ENCODE results near the gene MRPL36. TPM values are rescaled to one million over a fixed set of nuclear protein-coding genes. Genes with fewer than 3 reads are reported as not detected.

The MRPL36 gene
- total RNA-seq, 1 experiment from 2014 or later, result 61.2 TPM

DNA sequence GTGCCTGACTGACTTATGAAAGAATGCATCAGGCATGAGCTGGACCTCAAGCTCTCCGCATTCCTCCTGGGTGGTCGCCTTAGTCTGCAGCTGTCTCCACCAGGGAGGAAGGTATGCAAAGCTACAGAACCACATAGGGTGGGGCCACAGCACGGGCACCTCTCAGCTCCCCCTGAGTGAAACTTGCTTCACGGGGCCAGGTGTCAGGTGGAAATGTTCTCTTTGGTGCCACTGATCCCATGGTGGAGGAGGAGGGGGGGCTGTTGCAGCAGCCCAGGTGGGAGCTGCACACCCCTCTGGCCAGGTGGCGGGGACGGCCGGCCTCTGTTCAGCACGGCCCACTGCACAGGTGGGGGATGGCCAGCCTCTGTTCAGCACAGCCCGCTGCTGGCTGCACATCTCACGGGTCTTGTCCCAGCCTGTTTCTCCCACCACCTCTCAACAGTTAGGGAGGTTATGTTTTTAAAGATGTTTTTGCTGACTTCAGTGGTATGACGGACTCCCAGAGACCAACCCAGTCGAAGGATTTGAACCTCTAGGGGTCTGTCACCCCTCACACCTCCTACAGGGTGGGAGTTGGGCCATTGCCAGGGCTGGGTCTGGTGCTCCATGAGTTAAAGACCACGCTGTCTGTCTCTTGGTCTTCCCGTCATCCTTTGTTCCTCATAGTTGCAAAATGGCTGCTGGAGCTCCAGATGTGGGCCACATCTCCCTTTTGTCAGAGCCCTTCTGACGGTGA is 34.3 kb downstream of the MRPL36 start:
- ChIA-PET CTCF (interaction anchor here (0.9 to 1.2 kb wide), 3 partner anchors 59 to 114 kb away, joined by 3 read pairs; no protein-coding TSS in a partner anchor), POLR2A (no interaction called here)
- no peak for ATAC-seq
- Mint-ChIP-seq H3K4me1 (peaks cover 11% of the 10 kb centered on the region), H3K4me3 (no peak overlapping the region), H3K36me3 (no peaks in the 10 kb centered on the region), H3K27ac (no peak overlapping the region), H3K9me3 (no peaks in the 10 kb centered on the region), H3K27me3 (ENCODE audit: low read depth) (no peaks in the 10 kb centered on the region; the same call in 1 of the 2 replicates)
- TF ChIP-seq RORB (CRISPR knock-in tag; IDR thresholded peaks at IDR 0.05) (no peak), GRHL2 (CRISPR knock-in tag; IDR thresholded peaks at IDR 0.05; ENCODE audit: insufficient replicate concordance, severe bottlenecking) (no peak), USF2 (CRISPR knock-in tag; IDR thresholded peaks at IDR 0.05) (no peak), TP53 (CRISPR knock-in tag; IDR thresholded peaks at IDR 0.05) (no peak)
- no peak for DNase-seq (ENCODE audit: low spot score)

GRCh38 chr5:1764606-1764960 is 35.1 kb downstream of the MRPL36 start:
- H3K27ac Mint-ChIP-seq, result no peak overlapping the region
- no peaks in the 10 kb centered on the region for H3K9me3 Mint-ChIP-seq
- H3K4me3 Mint-ChIP-seq, result no peak overlapping the region
- H3K27me3 Mint-ChIP-seq (ENCODE audit: low read depth), result no peaks in the 10 kb centered on the region; the same call in 1 of the 2 replicates
- ChIA-PET CTCF (interaction anchor here (0.7 to 2.6 kb wide), 9 partner anchors 11 to 275 kb away, joined by 3 to 19 read pairs (median 3); partner anchors contain the start of gene NDUFS6), POLR2A (no interaction called here)
- H3K4me1 Mint-ChIP-seq, result peaks cover 11% of the 10 kb centered on the region
- TF ChIP-seq SMAD3 (CRISPR knock-in tag; IDR thresholded peaks at IDR 0.05; ENCODE audit: borderline replicate concordance) (no peak), ETV6 (CRISPR knock-in tag; IDR thresholded peaks at IDR 0.05) (no peak), TCF7 (CRISPR knock-in tag; IDR thresholded peaks at IDR 0.05; ENCODE audit: low read depth) (no peak), FOXP4 (CRISPR knock-in tag; IDR thresholded peaks at IDR 0.05) (no peak), SMAD4 (CRISPR knock-in tag; IDR thresholded peaks at IDR 0.05) (no peak), GABPB1 (CRISPR knock-in tag; IDR thresholded peaks at IDR 0.05) (no peak), FOXP1 (CRISPR knock-in tag; IDR thresholded peaks at IDR 0.05; ENCODE audit: borderline replicate concordance) (no peak), USF2 (CRISPR knock-in tag; IDR thresholded peaks at IDR 0.05) (no peak), KAT7 (CRISPR knock-in tag; IDR thresholded peaks at IDR 0.05; ENCODE audit: borderline replicate concordance) (no peak), NR2C2 (CRISPR knock-in tag; IDR thresholded peaks at IDR 0.05) (no peak), NFYB (CRISPR knock-in tag; conservative IDR thresholded peaks at IDR 0.05; ENCODE audit: low read depth) (no peak), ATF1 (CRISPR knock-in tag; IDR thresholded peaks at IDR 0.05) (no peak)
- TF ChIP-seq, protein P1, sequence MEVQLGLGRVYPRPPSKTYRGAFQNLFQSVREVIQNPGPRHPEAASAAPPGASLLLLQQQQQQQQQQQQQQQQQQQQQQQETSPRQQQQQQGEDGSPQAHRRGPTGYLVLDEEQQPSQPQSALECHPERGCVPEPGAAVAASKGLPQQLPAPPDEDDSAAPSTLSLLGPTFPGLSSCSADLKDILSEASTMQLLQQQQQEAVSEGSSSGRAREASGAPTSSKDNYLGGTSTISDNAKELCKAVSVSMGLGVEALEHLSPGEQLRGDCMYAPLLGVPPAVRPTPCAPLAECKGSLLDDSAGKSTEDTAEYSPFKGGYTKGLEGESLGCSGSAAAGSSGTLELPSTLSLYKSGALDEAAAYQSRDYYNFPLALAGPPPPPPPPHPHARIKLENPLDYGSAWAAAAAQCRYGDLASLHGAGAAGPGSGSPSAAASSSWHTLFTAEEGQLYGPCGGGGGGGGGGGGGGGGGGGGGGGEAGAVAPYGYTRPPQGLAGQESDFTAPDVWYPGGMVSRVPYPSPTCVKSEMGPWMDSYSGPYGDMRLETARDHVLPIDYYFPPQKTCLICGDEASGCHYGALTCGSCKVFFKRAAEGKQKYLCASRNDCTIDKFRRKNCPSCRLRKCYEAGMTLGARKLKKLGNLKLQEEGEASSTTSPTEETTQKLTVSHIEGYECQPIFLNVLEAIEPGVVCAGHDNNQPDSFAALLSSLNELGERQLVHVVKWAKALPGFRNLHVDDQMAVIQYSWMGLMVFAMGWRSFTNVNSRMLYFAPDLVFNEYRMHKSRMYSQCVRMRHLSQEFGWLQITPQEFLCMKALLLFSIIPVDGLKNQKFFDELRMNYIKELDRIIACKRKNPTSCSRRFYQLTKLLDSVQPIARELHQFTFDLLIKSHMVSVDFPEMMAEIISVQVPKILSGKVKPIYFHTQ (CRISPR knock-in tag; IDR thresholded peaks at IDR 0.05), result no peak
- no peak for ATAC-seq
- H3K36me3 Mint-ChIP-seq, result no peaks in the 10 kb centered on the region
- no peak for DNase-seq (ENCODE audit: low spot score)
